ENCODE results near the gene BCAS4.
A peak's percentile ranks its signal among the peaks of the same experiment; 100 is the strongest.

Gene BCAS4

GRCh38 chr20:50862546-50862945 is 67.7 kb downstream of the BCAS4 start:
- no peaks in the 10 kb centered on the region for H3K27me3 ChIP-seq
- TF ChIP-seq Cebpa-rat (IDR thresholded peaks at IDR 0.05): no peak
- H4K20me1 ChIP-seq: peaks cover 32% of the 10 kb centered on the region
- peaks cover 72% of the 10 kb centered on the region for H3K36me3 ChIP-seq
- H3K9me3 ChIP-seq: no peaks in the 10 kb centered on the region
- H3K4me3 ChIP-seq: no peak overlapping the region
- peak overlapping the region; percentile 38; the same call in 1 of the 2 replicates for H3K27ac ChIP-seq
- no peak overlapping the region for H3K9ac ChIP-seq
- no peak overlapping the region for H3K4me2 ChIP-seq
- peaks cover 39% of the 10 kb centered on the region for H3K4me1 ChIP-seq

- no peak for TF ChIP-seq Cebpa-rat (IDR thresholded peaks at IDR 0.05)
- no peak overlapping the region for H3K9ac ChIP-seq
- H3K4me2 ChIP-seq: no peak overlapping the region
- H3K27ac ChIP-seq: peak overlapping the region; percentile 23
- H3K4me3 ChIP-seq: no peak overlapping the region
- H3K4me1 ChIP-seq: peaks cover 35% of the 10 kb centered on the region
- H3K9me3 ChIP-seq: no peaks in the 10 kb centered on the region
- H4K20me1 ChIP-seq: peaks cover 9% of the 10 kb centered on the region; the same call in 1 of the 2 replicates
- peaks cover 86% of the 10 kb centered on the region for H3K36me3 ChIP-seq
- H3K27me3 ChIP-seq: no peaks in the 10 kb centered on the region
Measured at GRCh38 chr20:50865114-50865513, 70.3 kb downstream of the BCAS4 start.

- no peak overlapping the region for H3K9ac ChIP-seq
- H3K4me3 ChIP-seq: no peak overlapping the region
- TF ChIP-seq Cebpa-rat (IDR thresholded peaks at IDR 0.05): no peak
- no peaks in the 10 kb centered on the region for H3K27me3 ChIP-seq
- peaks cover 35% of the 10 kb centered on the region for H3K4me1 ChIP-seq
- H3K4me2 ChIP-seq: no peak overlapping the region
- H3K9me3 ChIP-seq: no peaks in the 10 kb centered on the region
- H3K27ac ChIP-seq: peak overlapping the region; percentile 23
- H4K20me1 ChIP-seq: peaks cover 5% of the 10 kb centered on the region; the same call in 1 of the 2 replicates
- H3K36me3 ChIP-seq: peaks cover 85% of the 10 kb centered on the region
Measured at GRCh38 chr20:50865591-50865990, 70.7 kb downstream of the BCAS4 start.

DNA sequence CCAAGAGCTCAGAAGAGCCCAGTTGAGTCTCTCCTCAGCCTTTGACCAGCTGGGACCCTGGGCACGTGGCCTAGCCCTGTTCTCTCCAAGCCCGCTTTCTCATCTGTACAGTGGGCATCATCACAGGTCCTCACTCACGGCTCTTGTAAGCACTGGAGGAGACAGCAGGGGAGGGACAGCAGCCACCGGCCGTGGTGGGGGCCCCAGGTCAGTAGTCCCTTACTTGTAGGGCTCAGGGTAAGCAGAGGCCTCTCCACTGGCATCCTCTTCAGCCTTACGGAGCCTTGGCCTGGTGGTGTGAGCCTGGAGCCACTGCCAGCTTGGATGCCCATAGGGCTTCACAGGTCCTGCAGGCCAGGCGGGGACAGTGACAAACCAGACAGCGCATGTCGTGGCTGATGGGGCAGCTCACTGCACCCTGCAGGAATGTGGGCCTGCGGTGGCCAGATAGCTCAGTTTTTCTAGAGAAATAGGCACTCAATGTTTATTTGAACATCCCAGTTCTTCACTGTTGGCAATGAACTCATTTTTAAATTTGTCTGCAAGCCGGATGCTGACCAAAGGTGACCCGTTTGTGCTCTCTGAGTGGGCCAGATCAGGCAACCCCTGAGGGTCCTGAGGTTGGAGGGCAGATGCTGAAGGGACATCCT is 71.3 kb downstream of the BCAS4 start:
- Histone ChIP-seq H3K4me1 (peaks cover 35% of the 10 kb centered on the region), H4K20me1 (peaks cover 5% of the 10 kb centered on the region; the same call in 1 of the 2 replicates), H3K4me2 (no peak overlapping the region), H3K36me3 (peaks cover 79% of the 10 kb centered on the region), H3K9ac (no peak overlapping the region), H3K27me3 (no peaks in the 10 kb centered on the region), H3K9me3 (no peaks in the 10 kb centered on the region), H3K27ac (peak overlapping the region; percentile 23), H3K4me3 (no peak overlapping the region)
- TF ChIP-seq Cebpa-rat (IDR thresholded peaks at IDR 0.05): no peak

GRCh38 chr20:50866831-50867230 is 72.0 kb downstream of the BCAS4 start:
- Histone ChIP-seq H3K27ac (no peak overlapping the region), H3K4me3 (no peak overlapping the region), H3K27me3 (no peaks in the 10 kb centered on the region), H4K20me1 (0 out of 2 replicates have a peak, but pooled peaks cover 5% of the 10 kb centered on the region), H3K9me3 (no peaks in the 10 kb centered on the region), H3K9ac (no peak overlapping the region), H3K36me3 (peaks cover 77% of the 10 kb centered on the region), H3K4me2 (no peak overlapping the region), H3K4me1 (peaks cover 36% of the 10 kb centered on the region)
- no peak for TF ChIP-seq Cebpa-rat (IDR thresholded peaks at IDR 0.05)

DNA sequence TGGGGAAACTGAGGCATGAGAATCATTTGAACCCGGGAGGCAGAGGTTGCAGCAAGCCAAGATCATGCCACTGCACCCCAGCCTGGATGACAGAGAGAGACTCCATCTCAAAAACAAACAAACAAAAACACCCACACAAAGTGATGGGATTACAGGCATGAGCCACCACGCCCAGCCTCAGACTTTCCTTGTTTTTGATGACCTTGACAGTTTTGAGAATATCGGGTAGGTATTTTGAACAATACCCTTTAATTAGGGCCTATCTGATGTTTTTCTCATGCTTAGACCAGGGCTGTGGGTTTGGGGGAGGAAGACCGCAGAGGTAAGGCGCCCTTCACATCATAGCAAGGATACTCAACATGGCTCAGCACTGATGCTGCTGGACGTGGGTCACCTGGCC is 72.9 kb downstream of the BCAS4 start:
- no peak overlapping the region for H3K27ac ChIP-seq
- H4K20me1 ChIP-seq: no peaks in the 10 kb centered on the region
- no peak overlapping the region for H3K4me3 ChIP-seq
- TF ChIP-seq Cebpa-rat (IDR thresholded peaks at IDR 0.05): no peak
- no peaks in the 10 kb centered on the region for H3K9me3 ChIP-seq
- peaks cover 46% of the 10 kb centered on the region for H3K4me1 ChIP-seq
- H3K36me3 ChIP-seq: peaks cover 67% of the 10 kb centered on the region
- no peak overlapping the region for H3K9ac ChIP-seq
- no peak overlapping the region for H3K4me2 ChIP-seq
- no peaks in the 10 kb centered on the region for H3K27me3 ChIP-seq

- peak overlapping the region; percentile 72 for H3K27ac ChIP-seq
- H3K27me3 ChIP-seq: no peaks in the 10 kb centered on the region
- H3K4me3 ChIP-seq: no peak overlapping the region
- H3K4me2 ChIP-seq: peak overlapping the region; percentile 11; the same call in 1 of the 2 replicates
- TF ChIP-seq Cebpa-rat (IDR thresholded peaks at IDR 0.05): no peak
- H3K9ac ChIP-seq: no peak overlapping the region
- H3K9me3 ChIP-seq: no peaks in the 10 kb centered on the region
- H4K20me1 ChIP-seq: no peaks in the 10 kb centered on the region
- H3K4me1 ChIP-seq: peaks cover 56% of the 10 kb centered on the region
- peaks cover 58% of the 10 kb centered on the region for H3K36me3 ChIP-seq
Measured at GRCh38 chr20:50868509-50869495, 73.9 kb downstream of the BCAS4 start.

DNA sequence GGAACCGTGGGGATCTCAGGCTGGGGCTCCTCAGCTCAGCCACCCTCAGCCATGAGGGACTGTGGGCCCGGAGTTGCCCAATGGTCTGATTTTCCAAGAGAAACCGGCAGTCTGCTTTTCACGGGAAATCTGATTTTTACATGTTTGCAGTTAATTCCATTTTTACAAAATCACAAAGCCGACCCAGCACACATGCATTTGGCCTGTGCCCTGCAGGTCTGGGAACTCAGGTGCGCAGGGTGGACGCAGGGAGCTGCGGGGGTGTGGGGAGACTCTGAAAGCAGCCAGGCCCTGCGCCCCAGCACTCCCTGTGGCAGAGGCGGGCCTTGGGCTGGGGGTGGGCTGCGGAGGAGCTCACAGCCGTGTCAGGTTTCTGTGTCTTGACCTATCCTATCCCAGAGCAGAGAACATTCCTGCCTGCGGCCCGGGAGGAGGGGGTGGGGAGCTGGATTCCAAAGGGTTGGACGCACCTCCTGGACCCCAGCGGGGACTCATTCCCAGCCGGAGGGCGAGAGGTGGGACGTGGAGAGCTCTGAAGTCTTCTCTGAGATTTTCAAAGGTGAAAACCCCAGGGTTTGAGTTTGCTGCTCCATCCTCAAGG is 75.8 kb downstream of the BCAS4 start:
- no peaks in the 10 kb centered on the region for H4K20me1 ChIP-seq
- H3K27me3 ChIP-seq: no peaks in the 10 kb centered on the region
- H3K4me1 ChIP-seq: peaks cover 69% of the 10 kb centered on the region
- TF ChIP-seq Cebpa-rat (IDR thresholded peaks at IDR 0.05): no peak
- peaks cover 58% of the 10 kb centered on the region for H3K36me3 ChIP-seq
- peak overlapping the region; percentile 70 for H3K9ac ChIP-seq
- peak overlapping the region; percentile 82 for H3K4me2 ChIP-seq
- H3K27ac ChIP-seq: peak overlapping the region; percentile 89
- no peaks in the 10 kb centered on the region for H3K9me3 ChIP-seq
- no peak overlapping the region for H3K4me3 ChIP-seq

GRCh38 chr20:50872560-50873425 is 77.9 kb downstream of the BCAS4 start:
- peaks cover 69% of the 10 kb centered on the region for H3K4me1 ChIP-seq
- H3K9ac ChIP-seq: peak overlapping the region; percentile 66
- peak overlapping the region; percentile 82 for H3K4me2 ChIP-seq
- H3K27me3 ChIP-seq: no peaks in the 10 kb centered on the region
- H3K36me3 ChIP-seq: peaks cover 58% of the 10 kb centered on the region
- no peak overlapping the region for H3K4me3 ChIP-seq
- H3K9me3 ChIP-seq: no peaks in the 10 kb centered on the region
- no peaks in the 10 kb centered on the region for H4K20me1 ChIP-seq
- H3K27ac ChIP-seq: peak overlapping the region; percentile 89
- no peak for TF ChIP-seq Cebpa-rat (IDR thresholded peaks at IDR 0.05)

Measured in BLaER1 (cell line).